MM.1S (cell line): ENCODE measurements around the gene NEK11.
A peak's percentile ranks its signal among the peaks of the same experiment; 100 is the strongest.

Experiments used
- DNase-seq: peaks from one replicate; pipeline ENCODE4 v3.0.0-alpha.2; 2015
- H2AFZ ChIP-seq: fragments of 300-600 bp; sonication (generic); 2 replicates; pipeline ENCODE4 v1.6.0; 2016; ENCODE audit warnings: antibody characterized with exemption, low read length
- H3F3A ChIP-seq: fragments of 300-600 bp; sonication (generic); 2 replicates; pipeline ENCODE4 v1.6.1; 2016; ENCODE audit warnings: mild to moderate bottlenecking, antibody characterized with exemption, low read length, moderate library complexity, mixed read lengths; ENCODE audit not compliant: insufficient read depth
- H3K27ac ChIP-seq: fragments of 300-600 bp; sonication (generic); 2 replicates; pipeline ENCODE4 v1.5.1; 2016; ENCODE audit warnings: mild to moderate bottlenecking, low read length
- H3K27me3 ChIP-seq: fragments of 300-600 bp; sonication (generic); replicated peaks from 2 replicates; pipeline ENCODE4 v1.6.0; 2016; ENCODE audit warnings: low read length; ENCODE audit not compliant: insufficient read depth
- H3K36me3 ChIP-seq: fragments of 300-600 bp; sonication (generic); replicated peaks from 2 replicates; pipeline ENCODE4 v1.6.1; 2016; ENCODE audit warnings: mild to moderate bottlenecking, low read length, mixed read lengths; ENCODE audit not compliant: insufficient read depth
- H3K4me1 ChIP-seq: fragments of 300-600 bp; sonication (generic); 2 replicates; pipeline ENCODE4 v1.6.1; 2016; ENCODE audit warnings: low read length, mixed read lengths
- H3K4me2 ChIP-seq: fragments of 300-600 bp; sonication (generic); 2 replicates; pipeline ENCODE4 v1.6.0; 2016; ENCODE audit warnings: low read depth, low read length
- H3K4me3 ChIP-seq: fragments of 300-600 bp; sonication (generic); 2 replicates; pipeline ENCODE4 v1.5.1; 2016; ENCODE audit warnings: low read length, mixed read lengths
- H3K79me2 ChIP-seq: fragments of 300-600 bp; sonication (generic); 2 replicates; pipeline ENCODE4 v1.6.1; 2016; ENCODE audit warnings: mixed run types, low read length, mixed read lengths
- H3K9ac ChIP-seq: fragments of 300-600 bp; sonication (generic); 2 replicates; pipeline ENCODE4 v1.6.1; 2016; ENCODE audit warnings: low read length, mixed read lengths
- H3K9me2 ChIP-seq: fragments of 300-600 bp; sonication (generic); replicated peaks from 2 replicates; pipeline ENCODE4 v1.6.1; 2016; ENCODE audit warnings: mild to moderate bottlenecking, low read length, mixed read lengths; ENCODE audit not compliant: insufficient read depth
- H3K9me3 ChIP-seq: fragments of 300-600 bp; sonication (generic); replicated peaks from 2 replicates; pipeline ENCODE4 v1.6.1; 2016; ENCODE audit warnings: mild to moderate bottlenecking, low read length, mixed read lengths; ENCODE audit not compliant: insufficient read depth
- H4K20me1 ChIP-seq: fragments of 300-600 bp; sonication (generic); 2 replicates; pipeline ENCODE4 v1.6.1; 2016; ENCODE audit warnings: mild to moderate bottlenecking, low read length, moderate library complexity, mixed read lengths; ENCODE audit not compliant: insufficient read depth
- EZH2 ChIP-seq: fragments of 300-600 bp; sonication (generic); optimal IDR thresholded peaks from 2 replicates; pipeline ENCODE3; 2017; ENCODE audit warnings: low read depth, mild to moderate bottlenecking, antibody characterized with exemption, low read length, mixed read lengths
- EZH2phosphoT487 ChIP-seq: fragments of 300-600 bp; sonication (generic); IDR thresholded peaks from 2 replicates; pipeline ENCODE4 v1.6.1; 2018; ENCODE audit warnings: antibody characterized with exemption, low read length
- TF ChIP-seq, protein P1 (sequence below): fragments of 300-600 bp; sonication (generic); IDR thresholded peaks from 2 replicates; pipeline ENCODE4 v1.5.1; 2016; ENCODE audit warnings: antibody characterized with exemption, low read length, mixed read lengths

NEK11 gene

DNA sequence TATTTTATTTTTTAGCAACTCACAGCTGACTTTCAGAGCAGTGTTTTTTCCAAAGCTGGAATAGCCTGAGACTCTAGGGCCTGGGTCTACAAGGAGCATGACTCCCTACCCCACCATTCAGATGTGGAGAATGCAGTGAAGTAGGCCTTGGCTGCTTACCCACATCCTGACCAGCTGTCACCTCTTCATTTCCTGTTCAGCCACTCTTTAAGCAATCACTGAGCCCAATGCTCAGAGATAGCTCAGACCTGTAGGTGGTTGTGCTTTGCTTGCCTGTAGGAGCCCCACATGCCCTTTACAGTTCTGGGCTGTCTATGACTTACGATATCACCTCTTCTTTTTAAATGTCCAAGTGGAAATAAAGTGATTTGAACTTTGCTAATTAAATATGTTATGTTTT is 148.1 kb downstream of the NEK11 start:
- no peak overlapping the region for H2AFZ ChIP-seq
- no peaks in the 10 kb centered on the region for H3K36me3 ChIP-seq
- no peaks in the 10 kb centered on the region for H3F3A ChIP-seq
- H3K27me3 ChIP-seq, result no peaks in the 10 kb centered on the region
- H3K4me3 ChIP-seq, result no peak overlapping the region
- no peaks in the 10 kb centered on the region for H3K9me3 ChIP-seq
- no peaks in the 10 kb centered on the region for H3K79me2 ChIP-seq
- TF ChIP-seq EZH2 (no peak), EZH2phosphoT487 (no peak)
- TF ChIP-seq, protein P1, sequence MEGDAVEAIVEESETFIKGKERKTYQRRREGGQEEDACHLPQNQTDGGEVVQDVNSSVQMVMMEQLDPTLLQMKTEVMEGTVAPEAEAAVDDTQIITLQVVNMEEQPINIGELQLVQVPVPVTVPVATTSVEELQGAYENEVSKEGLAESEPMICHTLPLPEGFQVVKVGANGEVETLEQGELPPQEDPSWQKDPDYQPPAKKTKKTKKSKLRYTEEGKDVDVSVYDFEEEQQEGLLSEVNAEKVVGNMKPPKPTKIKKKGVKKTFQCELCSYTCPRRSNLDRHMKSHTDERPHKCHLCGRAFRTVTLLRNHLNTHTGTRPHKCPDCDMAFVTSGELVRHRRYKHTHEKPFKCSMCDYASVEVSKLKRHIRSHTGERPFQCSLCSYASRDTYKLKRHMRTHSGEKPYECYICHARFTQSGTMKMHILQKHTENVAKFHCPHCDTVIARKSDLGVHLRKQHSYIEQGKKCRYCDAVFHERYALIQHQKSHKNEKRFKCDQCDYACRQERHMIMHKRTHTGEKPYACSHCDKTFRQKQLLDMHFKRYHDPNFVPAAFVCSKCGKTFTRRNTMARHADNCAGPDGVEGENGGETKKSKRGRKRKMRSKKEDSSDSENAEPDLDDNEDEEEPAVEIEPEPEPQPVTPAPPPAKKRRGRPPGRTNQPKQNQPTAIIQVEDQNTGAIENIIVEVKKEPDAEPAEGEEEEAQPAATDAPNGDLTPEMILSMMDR, result no peak
- H4K20me1 ChIP-seq, result no peaks in the 10 kb centered on the region
- no peak overlapping the region for H3K27ac ChIP-seq
- no peaks in the 10 kb centered on the region for H3K4me1 ChIP-seq
- no peak overlapping the region for H3K9ac ChIP-seq
- H3K4me2 ChIP-seq, result no peak overlapping the region
- H3K9me2 ChIP-seq, result no peaks in the 10 kb centered on the region
- peak; percentile 77 for DNase-seq

DNA sequence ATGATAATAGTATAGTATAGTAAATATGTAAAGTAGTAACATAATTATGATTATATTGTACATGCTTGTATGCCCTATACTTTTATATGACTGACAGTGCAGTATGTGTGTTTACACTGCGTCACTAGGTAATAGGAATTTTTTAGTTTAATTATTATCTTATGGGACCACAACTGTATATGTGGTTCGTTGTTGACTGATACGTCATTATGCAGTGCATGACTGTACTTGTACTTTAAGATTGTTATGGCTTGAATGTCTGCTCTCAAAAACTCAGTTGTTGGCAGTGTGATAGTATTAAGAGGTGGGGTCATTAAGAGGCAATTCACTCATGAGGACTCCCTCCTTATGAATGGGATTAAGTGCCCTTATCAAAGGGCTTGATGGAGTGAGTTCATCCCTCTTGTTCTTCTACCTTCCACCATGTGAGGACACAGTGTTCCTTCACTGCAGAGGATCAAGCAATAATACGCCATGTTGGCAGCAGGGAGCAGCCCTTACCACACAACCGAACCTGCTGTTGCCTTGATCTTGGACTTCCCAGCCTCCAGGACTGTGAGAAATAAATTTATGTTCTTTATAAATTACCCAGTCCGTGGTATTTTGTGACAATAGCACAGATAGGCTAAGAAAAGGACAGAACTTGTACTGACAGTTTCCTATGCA is 152.2 kb downstream of the NEK11 start:
- Histone ChIP-seq H3K27me3 (no peaks in the 10 kb centered on the region), H3K27ac (no peak overlapping the region), H3K79me2 (no peaks in the 10 kb centered on the region), H3K4me3 (no peak overlapping the region), H3K9me3 (no peaks in the 10 kb centered on the region), H3K4me1 (no peaks in the 10 kb centered on the region), H2AFZ (no peak overlapping the region), H4K20me1 (no peaks in the 10 kb centered on the region), H3K4me2 (no peak overlapping the region), H3K9ac (no peak overlapping the region), H3K36me3 (no peaks in the 10 kb centered on the region), H3F3A (no peaks in the 10 kb centered on the region), H3K9me2 (no peaks in the 10 kb centered on the region)
- TF ChIP-seq, protein P1, result no peak
- TF ChIP-seq EZH2 (no peak), EZH2phosphoT487 (no peak)
- no peak for DNase-seq

DNA sequence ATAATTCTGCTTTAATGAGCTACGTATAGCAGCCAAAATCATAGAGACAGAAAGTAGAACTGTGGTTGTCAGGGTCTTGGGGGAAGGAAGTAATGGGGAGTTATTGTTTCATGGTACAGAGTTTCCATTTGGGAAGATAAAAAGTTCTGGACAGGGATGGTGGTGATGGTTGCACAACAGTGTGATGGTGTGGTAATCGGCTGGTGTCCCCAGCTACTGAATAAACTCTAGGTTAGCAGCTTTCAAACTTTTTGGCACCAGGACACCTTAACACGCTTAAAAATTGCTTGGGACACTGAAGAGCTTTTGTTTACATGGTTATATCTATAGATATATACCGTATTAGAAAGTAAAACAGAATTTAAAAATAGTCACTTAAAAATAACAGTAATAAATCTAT is 166.0 kb downstream of the NEK11 start:
- Histone ChIP-seq H3K4me2 (no peak overlapping the region), H3K4me3 (no peak overlapping the region), H3K9me2 (no peaks in the 10 kb centered on the region), H3K9ac (no peak overlapping the region), H3K9me3 (no peaks in the 10 kb centered on the region), H4K20me1 (no peaks in the 10 kb centered on the region), H3K4me1 (no peaks in the 10 kb centered on the region), H3K79me2 (no peaks in the 10 kb centered on the region), H2AFZ (no peak overlapping the region), H3K27me3 (no peaks in the 10 kb centered on the region), H3K27ac (no peak overlapping the region), H3K36me3 (no peaks in the 10 kb centered on the region), H3F3A (no peaks in the 10 kb centered on the region)
- TF ChIP-seq, protein P1, result no peak
- TF ChIP-seq EZH2phosphoT487, result no peak
- no peak for DNase-seq
